GM20000 (cell line): Measurements from ENCODE around the gene CYP19A1.
"Not testable (repeated sequence)": the region's sequence is repeated elsewhere in the genome, so short reads cannot be mapped to it uniquely, and the experiment has no call there.

Experiments used
- DNase-seq: peaks from one replicate; pipeline ENCODE4 v3.0.0; 2012; ENCODE audit warnings: low spot score
- CTCF ChIP-seq: IDR thresholded peaks from 2 replicates; pipeline ENCODE4 v1.5.1; 2012; ENCODE audit warnings: mild to moderate bottlenecking, control low read depth; ENCODE audit errors: extremely low read depth, missing control alignments

Gene CYP19A1

GRCh38 chr15:51283026-51283425 lies 55.4 kb downstream of the CYP19A1 start:
- no peak for TF ChIP-seq CTCF
- DNase-seq = no peak

DNA sequence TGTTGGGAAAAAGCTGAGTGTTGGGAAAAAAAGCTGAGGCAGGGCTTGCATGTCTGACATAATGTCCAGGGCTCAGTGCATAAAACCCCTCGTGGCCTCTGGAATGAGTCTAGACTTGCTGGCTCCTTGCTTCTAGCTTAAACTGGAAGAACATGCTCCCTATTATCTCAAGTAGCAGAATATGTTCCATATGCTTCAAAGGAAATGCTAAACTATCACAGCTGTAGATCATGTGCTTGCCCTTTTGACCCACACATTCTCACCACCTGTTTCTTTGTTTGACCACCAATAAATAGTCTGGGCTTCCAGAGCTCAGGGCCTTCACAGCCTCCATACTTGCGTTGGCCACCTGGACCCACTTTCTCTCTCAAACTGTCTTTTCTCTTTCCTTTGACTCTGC lies 56.2 kb downstream of the CYP19A1 start:
- DNase-seq = not testable (repeated sequence)

DNA sequence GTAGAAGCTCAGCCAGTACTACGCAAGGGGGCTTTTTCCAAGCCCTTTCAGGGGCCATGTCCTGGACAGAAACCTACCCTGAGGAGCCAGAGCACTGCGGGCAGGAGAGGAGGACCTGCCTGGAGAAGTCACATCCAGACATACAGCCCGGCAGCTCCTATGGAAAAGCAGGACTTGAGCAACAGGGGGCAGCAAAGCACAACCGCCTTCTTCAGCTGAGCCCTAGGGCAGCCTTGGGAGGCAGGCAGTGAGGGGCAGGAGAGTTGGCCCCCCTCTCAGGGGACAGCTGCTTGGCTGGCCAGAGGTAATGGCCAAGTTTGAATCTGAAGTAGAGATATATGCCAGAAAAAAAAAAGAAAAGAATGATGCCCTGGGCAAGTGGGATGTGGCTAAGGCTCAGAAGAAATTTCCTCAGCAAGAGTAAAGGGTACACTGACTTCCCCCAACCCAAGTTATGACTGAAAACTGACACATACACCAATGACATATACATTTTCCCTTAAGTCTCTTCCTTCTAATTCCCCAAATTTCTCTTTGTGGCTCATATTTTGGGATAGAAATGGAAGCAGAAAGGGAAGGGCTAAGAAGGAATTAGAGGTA lies 56.9 kb downstream of the CYP19A1 start:
- peak; percentile 71 for DNase-seq
- peak; percentile 83 for TF ChIP-seq CTCF

DNA sequence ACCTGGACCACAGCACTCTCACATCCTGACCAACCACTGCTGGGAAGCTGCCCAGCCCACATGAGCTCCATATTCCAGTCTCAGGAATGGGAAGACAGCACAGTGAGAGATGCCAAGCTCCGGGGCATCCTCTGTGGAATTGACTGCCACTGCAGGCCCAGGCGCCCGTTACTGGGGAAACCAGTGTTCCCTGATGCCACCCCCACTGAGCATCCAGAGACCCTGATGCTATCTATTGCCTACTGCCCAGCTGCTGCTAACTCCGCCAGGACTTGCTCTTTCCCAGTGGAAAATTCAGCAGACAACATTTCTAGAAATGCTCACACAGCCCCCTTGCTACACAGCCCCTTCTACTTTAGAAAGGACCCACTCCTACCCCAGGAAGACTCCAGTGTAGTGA lies 57.6 kb downstream of the CYP19A1 start:
- no peak for TF ChIP-seq CTCF
- DNase-seq = no peak

DNA sequence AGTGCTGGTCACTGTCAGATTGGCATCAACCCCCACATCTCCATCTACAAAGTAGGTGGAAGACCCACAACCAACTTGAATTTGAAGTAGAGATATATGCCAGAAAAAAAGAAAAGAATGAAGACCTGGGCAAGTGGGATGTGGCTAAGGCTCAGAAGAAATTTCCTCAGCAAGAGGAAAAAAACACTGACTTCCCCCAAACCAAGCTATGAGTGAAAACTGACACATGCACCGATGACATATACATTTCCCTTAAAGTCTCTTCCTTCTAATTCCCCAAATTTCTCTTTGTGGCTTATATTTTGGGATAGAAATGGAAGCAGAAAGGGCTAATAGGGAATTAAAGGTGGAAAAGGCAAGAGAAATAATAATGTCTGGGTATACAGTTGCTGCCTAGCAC lies 59.0 kb downstream of the CYP19A1 start:
- TF ChIP-seq CTCF = no peak
- no peak for DNase-seq

- no peak for DNase-seq
- TF ChIP-seq CTCF = no peak
Measured at GRCh38 chr15:51277101-51277500, 61.3 kb downstream of the CYP19A1 start.

- no peak for DNase-seq
- TF ChIP-seq CTCF = no peak
Measured at GRCh38 chr15:51274956-51275355, 63.4 kb downstream of the CYP19A1 start.

DNA sequence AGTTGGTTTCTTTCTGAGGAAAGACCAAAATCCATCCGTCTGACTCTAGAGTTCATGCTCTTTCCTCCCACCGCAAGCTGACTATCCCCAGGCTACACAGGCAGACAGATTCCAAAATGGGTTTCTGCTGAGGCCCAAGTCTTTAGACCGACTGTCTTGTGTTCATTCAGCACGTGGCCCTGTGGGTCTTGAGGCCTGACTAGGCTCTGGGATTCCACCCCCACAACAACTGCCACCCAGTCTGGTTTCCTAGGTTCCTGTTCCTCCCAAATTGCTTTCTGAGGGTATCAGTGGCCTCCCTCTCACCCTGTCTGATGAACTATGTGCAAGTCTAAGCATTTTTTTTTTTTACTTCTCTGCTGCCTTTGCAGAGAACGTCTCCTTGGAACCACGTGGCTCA lies 67.7 kb downstream of the CYP19A1 start:
- no peak for DNase-seq
- TF ChIP-seq CTCF = no peak
